SK-N-SH (cell line): ENCODE measurements around the gene STARD8.

Source experiments
- FOXM1 ChIP-seq: IDR thresholded peaks from 2 replicates; pipeline ENCODE4 v1.4.0; 2012; ENCODE audit warnings: low read depth, mild to moderate bottlenecking
- TF ChIP-seq, protein P1 (sequence below): fragments of 200-600 bp; sonication (generic); IDR thresholded peaks from 2 replicates; pipeline ENCODE4 v1.6.1; 2017; ENCODE audit warnings: antibody characterized with exemption, mild to moderate bottlenecking, moderate library complexity

- TF ChIP-seq, protein P1, sequence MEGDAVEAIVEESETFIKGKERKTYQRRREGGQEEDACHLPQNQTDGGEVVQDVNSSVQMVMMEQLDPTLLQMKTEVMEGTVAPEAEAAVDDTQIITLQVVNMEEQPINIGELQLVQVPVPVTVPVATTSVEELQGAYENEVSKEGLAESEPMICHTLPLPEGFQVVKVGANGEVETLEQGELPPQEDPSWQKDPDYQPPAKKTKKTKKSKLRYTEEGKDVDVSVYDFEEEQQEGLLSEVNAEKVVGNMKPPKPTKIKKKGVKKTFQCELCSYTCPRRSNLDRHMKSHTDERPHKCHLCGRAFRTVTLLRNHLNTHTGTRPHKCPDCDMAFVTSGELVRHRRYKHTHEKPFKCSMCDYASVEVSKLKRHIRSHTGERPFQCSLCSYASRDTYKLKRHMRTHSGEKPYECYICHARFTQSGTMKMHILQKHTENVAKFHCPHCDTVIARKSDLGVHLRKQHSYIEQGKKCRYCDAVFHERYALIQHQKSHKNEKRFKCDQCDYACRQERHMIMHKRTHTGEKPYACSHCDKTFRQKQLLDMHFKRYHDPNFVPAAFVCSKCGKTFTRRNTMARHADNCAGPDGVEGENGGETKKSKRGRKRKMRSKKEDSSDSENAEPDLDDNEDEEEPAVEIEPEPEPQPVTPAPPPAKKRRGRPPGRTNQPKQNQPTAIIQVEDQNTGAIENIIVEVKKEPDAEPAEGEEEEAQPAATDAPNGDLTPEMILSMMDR, result peak; percentile 76
- no peak for TF ChIP-seq FOXM1
Observed at GRCh38 chrX:68599256-68600152, 48.0 kb upstream of the STARD8 start.
